ENCODE results near the gene CCNE1. TPM values are rescaled to one million over a fixed set of nuclear protein-coding genes. Genes with fewer than 3 reads are reported as not detected.

Gene CCNE1
- polyA plus RNA-seq, 1 of the 3 experiments (the other 2 are of a cell fraction), result 8.9 TPM

DNA sequence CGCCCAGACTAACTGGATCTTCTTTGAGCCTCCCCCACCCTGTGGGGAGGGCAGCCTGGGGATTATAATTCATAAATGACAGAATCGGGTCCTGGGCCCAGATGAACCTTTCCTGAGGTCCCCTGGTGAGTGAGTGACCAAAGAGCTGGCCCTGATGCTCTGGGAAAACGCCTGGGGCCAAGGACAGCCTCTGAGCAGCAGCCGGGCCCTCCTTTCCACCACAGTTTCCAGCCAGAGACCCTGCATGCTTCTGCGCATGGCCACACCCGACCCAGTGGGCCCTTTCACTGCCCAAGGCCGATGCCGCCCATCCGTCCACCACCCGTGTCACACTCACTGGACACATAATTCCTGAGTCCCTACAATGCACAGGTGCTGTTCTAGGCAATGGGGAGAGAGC is 43.6 kb upstream of the CCNE1 start:
- no peaks in the 10 kb centered on the region for H3K9me3 ChIP-seq
- H3K27me3 ChIP-seq (ENCODE audit: insufficient read depth), result no peaks in the 10 kb centered on the region
- no peaks in the 10 kb centered on the region for H3K79me2 ChIP-seq (ENCODE audit: insufficient read depth)
- no peak overlapping the region for H3K4me3 ChIP-seq (ENCODE audit: low read depth in 2 of 2, low read length in 1 of 2)
- H4K20me1 ChIP-seq (ENCODE audit: insufficient read depth), result no peaks in the 10 kb centered on the region
- CTCF ChIA-PET, result interaction anchor here (1.2 to 5.2 kb wide), 4 partner anchors 8 to 106 kb away, joined by 4 to 31 read pairs (median 13); no protein-coding TSS in a partner anchor
- POLR2A ChIA-PET, result no interaction called here
- H3K27ac ChIP-seq (ENCODE audit: low read depth in 2 of 2, low read length in 1 of 2), result no peak overlapping the region
- H3K9me2 ChIP-seq, result no peaks in the 10 kb centered on the region
- no peak for DNase-seq
- H3K4me2 ChIP-seq, result no peak overlapping the region
- 55% methylated on average over 8 of the region's 10 CpGs for WGBS (ENCODE audit: low lambda C conversion rate)
- TF ChIP-seq, protein P1, sequence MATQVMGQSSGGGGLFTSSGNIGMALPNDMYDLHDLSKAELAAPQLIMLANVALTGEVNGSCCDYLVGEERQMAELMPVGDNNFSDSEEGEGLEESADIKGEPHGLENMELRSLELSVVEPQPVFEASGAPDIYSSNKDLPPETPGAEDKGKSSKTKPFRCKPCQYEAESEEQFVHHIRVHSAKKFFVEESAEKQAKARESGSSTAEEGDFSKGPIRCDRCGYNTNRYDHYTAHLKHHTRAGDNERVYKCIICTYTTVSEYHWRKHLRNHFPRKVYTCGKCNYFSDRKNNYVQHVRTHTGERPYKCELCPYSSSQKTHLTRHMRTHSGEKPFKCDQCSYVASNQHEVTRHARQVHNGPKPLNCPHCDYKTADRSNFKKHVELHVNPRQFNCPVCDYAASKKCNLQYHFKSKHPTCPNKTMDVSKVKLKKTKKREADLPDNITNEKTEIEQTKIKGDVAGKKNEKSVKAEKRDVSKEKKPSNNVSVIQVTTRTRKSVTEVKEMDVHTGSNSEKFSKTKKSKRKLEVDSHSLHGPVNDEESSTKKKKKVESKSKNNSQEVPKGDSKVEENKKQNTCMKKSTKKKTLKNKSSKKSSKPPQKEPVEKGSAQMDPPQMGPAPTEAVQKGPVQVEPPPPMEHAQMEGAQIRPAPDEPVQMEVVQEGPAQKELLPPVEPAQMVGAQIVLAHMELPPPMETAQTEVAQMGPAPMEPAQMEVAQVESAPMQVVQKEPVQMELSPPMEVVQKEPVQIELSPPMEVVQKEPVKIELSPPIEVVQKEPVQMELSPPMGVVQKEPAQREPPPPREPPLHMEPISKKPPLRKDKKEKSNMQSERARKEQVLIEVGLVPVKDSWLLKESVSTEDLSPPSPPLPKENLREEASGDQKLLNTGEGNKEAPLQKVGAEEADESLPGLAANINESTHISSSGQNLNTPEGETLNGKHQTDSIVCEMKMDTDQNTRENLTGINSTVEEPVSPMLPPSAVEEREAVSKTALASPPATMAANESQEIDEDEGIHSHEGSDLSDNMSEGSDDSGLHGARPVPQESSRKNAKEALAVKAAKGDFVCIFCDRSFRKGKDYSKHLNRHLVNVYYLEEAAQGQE (IDR thresholded peaks at IDR 0.05; ENCODE audit: low read depth, low read length), result no peak
- TF ChIP-seq NRF1 (IDR thresholded peaks at IDR 0.05; ENCODE audit: low read depth, low read length) (no peak), CHD2 (IDR thresholded peaks at IDR 0.05; ENCODE audit: low read length, partially characterized antibody) (no peak), NFIC (IDR thresholded peaks at IDR 0.05; ENCODE audit: borderline replicate concordance) (no peak), GATA2 (CRISPR knock-in tag; IDR thresholded peaks at IDR 0.05) (no peak), FOXM1 (IDR thresholded peaks at IDR 0.05; ENCODE audit: low read depth) (no peak), SMC3 (IDR thresholded peaks at IDR 0.05; ENCODE audit: low read depth, low read length) (no peak), MEF2A (IDR thresholded peaks at IDR 0.05; ENCODE audit: borderline replicate concordance, low read depth) (no peak), FOXJ3 (CRISPR knock-in tag; IDR thresholded peaks at IDR 0.05) (no peak), EZH2phosphoT487 (IDR thresholded peaks at IDR 0.05; ENCODE audit: borderline replicate concordance, low read depth) (no peak), TEAD4 (IDR thresholded peaks at IDR 0.05; ENCODE audit: borderline replicate concordance, insufficient read depth) (no peak), JUND (IDR thresholded peaks at IDR 0.05) (no peak), ELF1 (IDR thresholded peaks at IDR 0.05) (no peak), TCF12 (IDR thresholded peaks at IDR 0.05) (no peak), FOSL2 (IDR thresholded peaks at IDR 0.05; ENCODE audit: borderline replicate concordance, low read depth) (no peak), EP300 (IDR thresholded peaks at IDR 0.05; ENCODE audit: borderline replicate concordance in 1 of 2, low read depth in 1 of 2, low read length in 1 of 2) (no peak), RXRA (IDR thresholded peaks at IDR 0.05; ENCODE audit: borderline replicate concordance, low read depth) (no peak), RFX5 (IDR thresholded peaks at IDR 0.05; ENCODE audit: low read length) (no peak)
- TF ChIP-seq, protein P2, sequence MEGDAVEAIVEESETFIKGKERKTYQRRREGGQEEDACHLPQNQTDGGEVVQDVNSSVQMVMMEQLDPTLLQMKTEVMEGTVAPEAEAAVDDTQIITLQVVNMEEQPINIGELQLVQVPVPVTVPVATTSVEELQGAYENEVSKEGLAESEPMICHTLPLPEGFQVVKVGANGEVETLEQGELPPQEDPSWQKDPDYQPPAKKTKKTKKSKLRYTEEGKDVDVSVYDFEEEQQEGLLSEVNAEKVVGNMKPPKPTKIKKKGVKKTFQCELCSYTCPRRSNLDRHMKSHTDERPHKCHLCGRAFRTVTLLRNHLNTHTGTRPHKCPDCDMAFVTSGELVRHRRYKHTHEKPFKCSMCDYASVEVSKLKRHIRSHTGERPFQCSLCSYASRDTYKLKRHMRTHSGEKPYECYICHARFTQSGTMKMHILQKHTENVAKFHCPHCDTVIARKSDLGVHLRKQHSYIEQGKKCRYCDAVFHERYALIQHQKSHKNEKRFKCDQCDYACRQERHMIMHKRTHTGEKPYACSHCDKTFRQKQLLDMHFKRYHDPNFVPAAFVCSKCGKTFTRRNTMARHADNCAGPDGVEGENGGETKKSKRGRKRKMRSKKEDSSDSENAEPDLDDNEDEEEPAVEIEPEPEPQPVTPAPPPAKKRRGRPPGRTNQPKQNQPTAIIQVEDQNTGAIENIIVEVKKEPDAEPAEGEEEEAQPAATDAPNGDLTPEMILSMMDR (IDR thresholded peaks at IDR 0.05), result no peak
- TF ChIP-seq, protein P3, sequence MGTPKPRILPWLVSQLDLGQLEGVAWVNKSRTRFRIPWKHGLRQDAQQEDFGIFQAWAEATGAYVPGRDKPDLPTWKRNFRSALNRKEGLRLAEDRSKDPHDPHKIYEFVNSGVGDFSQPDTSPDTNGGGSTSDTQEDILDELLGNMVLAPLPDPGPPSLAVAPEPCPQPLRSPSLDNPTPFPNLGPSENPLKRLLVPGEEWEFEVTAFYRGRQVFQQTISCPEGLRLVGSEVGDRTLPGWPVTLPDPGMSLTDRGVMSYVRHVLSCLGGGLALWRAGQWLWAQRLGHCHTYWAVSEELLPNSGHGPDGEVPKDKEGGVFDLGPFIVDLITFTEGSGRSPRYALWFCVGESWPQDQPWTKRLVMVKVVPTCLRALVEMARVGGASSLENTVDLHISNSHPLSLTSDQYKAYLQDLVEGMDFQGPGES (IDR thresholded peaks at IDR 0.05; ENCODE audit: low read depth, low read length), result no peak
- no peaks in the 10 kb centered on the region; a peak in 1 of 4 replicates for H3K4me1 ChIP-seq (ENCODE audit: control insufficient read depth in 1 of 2, insufficient read depth in 2 of 2, low read depth in 1 of 2, low read length in 1 of 2)
- no peaks in the 10 kb centered on the region for H3K36me3 ChIP-seq (replicated peaks in 1 of 2; ENCODE audit: control insufficient read depth in 1 of 2, insufficient read depth in 2 of 2, low read length in 1 of 2)
- H3K9ac ChIP-seq, result no peak overlapping the region
- no peaks in the 10 kb centered on the region for H3F3A ChIP-seq (replicated peaks; ENCODE audit: insufficient read depth)
- no peak overlapping the region for H2AFZ ChIP-seq (ENCODE audit: low read depth)
